Stimulated activated CD8-positive, alpha-beta memory T cell treated with anti-CD3 and anti-CD28 coated beads, Interleukin-15, amount 100 ng/mL, for 48 hours (primary cell): Measurements from ENCODE around the gene SHANK1.

ENCODE experiments used
- DNase-seq, 2 donors: peaks; one replicate each; pipeline ENCODE4 v3.0.0-alpha.2; 2020; ENCODE audit warnings: low read depth in 2 of 2

The SHANK1 gene

GRCh38 chr19:50686310-50687032 lies 33.1 kb downstream of the SHANK1 start:
- DNase-seq: no peak

- peak; percentile 72 to 74 for DNase-seq
Measured at GRCh38 chr19:50679177-50680125, 40.2 kb downstream of the SHANK1 start.

- DNase-seq: no peak
Measured at GRCh38 chr19:50678323-50678722, 41.3 kb downstream of the SHANK1 start.

GRCh38 chr19:50677636-50678035 lies 42.0 kb downstream of the SHANK1 start:
- DNase-seq: no peak

- DNase-seq: no peak
Measured at GRCh38 chr19:50676625-50677197, 42.9 kb downstream of the SHANK1 start.

GRCh38 chr19:50673118-50673517 lies 46.5 kb downstream of the SHANK1 start:
- DNase-seq: no peak

GRCh38 chr19:50670102-50670380 lies 49.6 kb downstream of the SHANK1 start:
- DNase-seq: no peak

- peak in 1 of 2 donors; percentile 28 for DNase-seq
Measured at GRCh38 chr19:50669302-50670101, 50.1 kb downstream of the SHANK1 start.

- DNase-seq: no peak
Measured at GRCh38 chr19:50668879-50669278, 50.7 kb downstream of the SHANK1 start.

GRCh38 chr19:50668416-50668815 lies 51.2 kb downstream of the SHANK1 start:
- no peak for DNase-seq

GRCh38 chr19:50667759-50668231 lies 51.8 kb downstream of the SHANK1 start:
- no peak for DNase-seq

GRCh38 chr19:50667177-50667758 lies 52.3 kb downstream of the SHANK1 start:
- DNase-seq: no peak

- no peak for DNase-seq
Measured at GRCh38 chr19:50666346-50667176, 53.0 kb downstream of the SHANK1 start.

- no peak for DNase-seq
Measured at GRCh38 chr19:50664204-50664603, 55.4 kb downstream of the SHANK1 start.

- DNase-seq: no peak
Measured at GRCh38 chr19:50663482-50663790, 56.2 kb downstream of the SHANK1 start.

GRCh38 chr19:50662651-50663481 lies 56.7 kb downstream of the SHANK1 start:
- no peak for DNase-seq

- DNase-seq: no peak
Measured at GRCh38 chr19:50661766-50662650, 57.6 kb downstream of the SHANK1 start.

- no peak for DNase-seq
Measured at GRCh38 chr19:50661023-50661422, 58.6 kb downstream of the SHANK1 start.

- DNase-seq: no peak
Measured at GRCh38 chr19:50660088-50660366, 59.6 kb downstream of the SHANK1 start.
